Astrocyte of the hippocampus (primary cell): ENCODE data around the gene ARHGAP24.
A peak's percentile ranks its signal among the peaks of the same experiment; 100 is the strongest.
"Not testable (repeated sequence)": the region's sequence is repeated elsewhere in the genome, so short reads cannot be mapped to it uniquely, and the experiment has no call there.

Experiments used
- DNase-seq: peaks from one replicate; pipeline ENCODE4 v3.0.0; 2011; ENCODE audit warnings: low read depth, low spot score

The ARHGAP24 gene

DNA sequence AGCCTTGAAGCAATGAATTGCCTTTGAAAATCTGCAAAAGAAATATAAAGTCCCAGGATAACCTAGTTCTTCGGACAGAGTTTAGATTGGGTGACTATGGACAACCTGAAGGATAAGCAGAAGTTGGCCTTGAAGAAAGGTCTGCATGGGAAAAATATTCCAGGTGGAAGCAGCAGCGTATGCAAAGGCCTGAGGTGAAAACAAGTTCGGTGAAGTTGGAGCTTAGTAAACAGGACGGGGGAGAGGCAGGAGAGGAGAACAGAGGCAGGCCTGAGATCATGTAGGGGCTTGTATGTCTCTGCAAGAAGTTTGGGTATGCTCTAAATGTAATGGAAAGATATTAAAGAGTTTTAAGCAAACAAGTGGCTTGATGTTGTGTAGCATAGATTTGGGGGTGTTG is 176.0 kb downstream of the ARHGAP24 start:
- DNase-seq: no peak

DNA sequence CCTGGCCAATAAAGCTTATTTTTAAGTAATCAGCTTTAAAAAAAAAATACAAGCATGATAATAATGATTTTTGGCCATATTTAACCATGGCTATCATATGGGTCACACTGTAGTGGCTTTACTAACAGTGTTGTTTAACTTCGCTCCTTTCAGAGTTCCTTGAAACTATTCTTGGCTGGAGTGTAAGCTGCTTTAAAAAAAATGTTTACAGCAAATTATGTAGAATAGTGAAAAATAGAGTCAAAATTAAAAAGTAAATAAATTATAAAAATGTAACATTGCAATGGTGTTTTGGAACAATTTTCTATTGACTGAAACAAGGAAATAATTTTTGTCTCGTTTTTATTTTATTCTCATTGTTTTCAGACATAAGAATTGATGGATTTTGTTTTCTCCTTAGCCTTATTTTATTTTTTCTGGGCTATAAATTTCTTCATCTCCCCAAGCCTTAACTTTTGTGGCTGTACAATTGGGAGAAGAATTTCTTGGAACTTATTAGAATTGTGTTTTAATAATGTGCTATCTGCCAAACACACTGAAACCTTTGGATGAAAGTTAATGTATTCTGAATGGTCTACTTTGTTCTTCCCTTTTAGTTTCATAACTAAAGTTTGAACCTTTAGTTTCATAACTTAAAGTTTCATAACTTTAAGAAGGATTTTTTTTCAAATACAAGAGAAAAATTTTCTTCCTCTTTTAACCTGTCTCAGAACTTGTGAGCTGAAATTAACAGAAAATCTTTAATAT is 182.0 kb downstream of the ARHGAP24 start:
- DNase-seq: no peak

DNA sequence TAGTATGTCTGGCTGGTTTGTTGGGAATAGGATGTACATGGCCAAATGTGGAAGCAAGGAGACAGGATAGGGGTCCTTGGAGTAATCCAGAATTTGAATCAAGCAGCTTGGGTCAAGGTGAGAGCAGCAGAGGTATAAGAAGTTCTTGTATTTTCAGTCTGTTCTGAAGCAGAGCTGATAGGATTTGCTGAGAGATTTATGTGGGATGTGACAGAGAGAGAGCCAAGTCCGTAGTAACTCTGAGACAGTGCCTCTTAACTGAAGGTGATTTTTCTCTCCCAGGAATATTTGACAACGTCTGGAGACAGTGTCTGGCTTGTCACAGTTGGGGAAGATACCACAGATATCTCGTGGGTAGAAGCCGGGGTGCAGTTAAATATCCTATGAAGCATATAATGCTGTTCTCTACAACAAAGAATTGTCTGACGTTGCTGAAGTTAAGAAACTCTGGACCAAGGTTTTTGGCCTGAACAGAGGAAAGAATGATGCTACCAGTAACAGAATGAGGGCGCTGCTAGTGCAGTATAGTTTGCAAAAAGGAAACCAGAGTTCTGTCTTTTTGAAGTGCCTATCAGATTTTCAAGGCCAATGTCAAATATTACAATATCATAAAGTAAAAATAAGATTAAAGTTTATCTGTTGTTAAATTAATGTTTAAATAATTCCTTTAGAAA is 184.0 kb downstream of the ARHGAP24 start:
- no peak for DNase-seq

DNA sequence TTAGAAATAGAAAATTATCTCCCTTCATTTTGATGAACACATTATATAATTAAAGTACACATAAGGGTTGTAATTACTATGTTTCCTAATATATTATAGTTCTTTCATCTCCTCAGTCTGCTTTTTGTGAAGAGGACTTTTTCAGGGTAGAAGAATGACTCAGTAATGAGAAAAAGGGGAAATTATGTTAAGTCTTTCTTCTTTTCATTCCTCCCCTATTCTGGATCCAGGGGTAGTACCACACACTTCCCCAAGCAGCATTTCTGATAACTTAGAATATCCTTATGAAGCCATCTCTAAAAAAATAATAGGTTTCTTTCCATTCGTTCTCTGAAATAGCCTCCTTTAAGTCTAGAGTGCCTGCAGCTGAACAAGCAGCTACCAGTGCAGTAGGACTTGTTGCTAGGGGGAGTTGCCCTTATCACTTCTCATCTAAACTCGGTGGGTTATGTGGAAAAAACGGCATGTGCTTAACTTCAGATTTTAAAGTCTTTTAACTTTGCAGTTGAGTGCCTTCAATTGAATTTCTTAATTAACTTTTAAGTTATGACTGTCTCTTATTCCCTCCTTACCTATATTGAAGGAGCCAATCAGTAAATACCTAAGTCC is 184.8 kb downstream of the ARHGAP24 start:
- no peak for DNase-seq

GRCh38 chr4:85666625-85667024 is 191.7 kb downstream of the ARHGAP24 start:
- not testable (repeated sequence) for DNase-seq

DNA sequence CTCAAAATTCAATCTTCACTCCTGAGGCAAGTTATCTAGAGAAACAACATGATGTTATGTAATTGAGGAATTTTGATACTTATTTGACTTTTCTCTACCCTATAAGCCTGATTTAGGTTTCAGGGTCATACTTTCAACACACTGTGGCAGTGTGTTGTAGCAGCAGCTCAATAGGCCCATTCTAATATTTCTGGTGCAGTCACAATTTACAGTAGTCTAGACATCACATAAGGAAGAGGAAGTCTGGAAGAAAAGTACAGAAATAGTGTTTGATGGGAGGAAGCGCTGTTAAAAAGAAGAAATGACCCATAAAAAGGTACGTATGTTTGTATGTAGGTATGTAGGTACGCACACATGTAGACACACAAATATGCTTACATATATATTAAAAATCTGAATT is 194.3 kb downstream of the ARHGAP24 start:
- DNase-seq: no peak

DNA sequence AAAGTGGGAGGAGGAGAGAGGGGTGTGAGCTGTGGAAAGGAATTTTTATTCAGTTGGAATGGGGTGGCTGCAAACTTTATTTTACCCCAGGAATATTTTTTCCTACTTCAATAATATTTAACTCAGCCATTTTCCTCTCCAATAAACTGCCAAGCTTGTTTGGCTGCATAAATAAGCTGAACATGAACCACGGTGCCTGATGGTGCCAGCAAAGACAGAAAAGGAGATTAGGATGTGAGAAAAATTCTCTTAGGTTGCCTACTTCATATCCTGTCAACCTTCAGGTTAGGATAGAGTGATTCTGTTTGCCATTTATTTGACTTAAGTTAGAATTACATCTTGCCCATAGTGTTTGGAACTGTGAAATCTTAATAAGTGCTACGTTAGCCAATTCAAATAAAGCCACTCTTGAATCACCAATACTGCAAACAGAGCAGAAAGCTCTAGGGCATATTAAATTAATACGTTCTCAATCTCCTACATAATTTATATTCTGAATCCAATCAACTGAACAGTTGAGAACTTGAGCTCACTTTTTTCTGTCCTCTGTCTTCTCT is 195.1 kb downstream of the ARHGAP24 start:
- DNase-seq: no peak

DNA sequence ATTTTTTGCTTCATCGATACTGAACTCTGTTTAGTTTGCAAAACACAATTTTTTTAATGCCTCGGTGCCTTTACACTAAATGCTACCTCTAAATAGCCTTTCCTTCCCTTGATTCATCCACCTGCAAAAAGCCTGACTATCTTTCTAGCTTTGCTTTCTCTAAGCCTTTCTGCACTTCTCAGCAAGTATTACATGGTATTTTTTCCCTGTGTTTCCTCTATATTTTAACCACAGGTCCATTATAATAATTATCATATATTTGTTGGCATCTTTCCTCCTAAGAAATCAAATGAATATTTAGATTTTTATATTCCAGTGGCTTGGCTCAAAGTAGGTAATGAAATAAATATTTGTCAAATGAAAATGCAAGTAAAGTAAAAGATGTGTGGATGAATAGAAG is 196.2 kb downstream of the ARHGAP24 start:
- DNase-seq: no peak

GRCh38 chr4:85672116-85672515 is 197.2 kb downstream of the ARHGAP24 start:
- DNase-seq: no peak

DNA sequence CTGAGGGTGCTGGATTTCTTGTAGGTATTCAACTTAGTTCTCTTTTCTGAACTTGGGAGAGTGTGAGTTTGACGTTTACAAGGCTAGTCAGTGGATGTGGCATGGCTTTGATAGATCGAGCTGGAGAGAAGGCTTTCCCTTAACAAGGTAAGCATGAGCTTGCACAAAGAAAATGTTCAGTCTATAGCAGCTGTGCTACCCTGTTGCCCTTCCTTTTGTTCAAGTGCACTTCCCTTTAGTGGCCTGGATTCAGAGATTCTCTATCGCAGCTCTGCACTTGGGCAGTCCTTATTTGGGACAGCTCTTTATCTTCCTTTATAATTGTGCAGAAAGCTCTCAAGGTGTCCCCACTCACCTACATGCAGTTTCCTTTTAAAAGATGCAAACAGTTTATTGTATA is 198.0 kb downstream of the ARHGAP24 start:
- no peak for DNase-seq

- DNase-seq: no peak
Observed at GRCh38 chr4:85673540-85673939, 198.6 kb downstream of the ARHGAP24 start.

- no peak for DNase-seq
Observed at GRCh38 chr4:85675076-85676049, 200.4 kb downstream of the ARHGAP24 start.

DNA sequence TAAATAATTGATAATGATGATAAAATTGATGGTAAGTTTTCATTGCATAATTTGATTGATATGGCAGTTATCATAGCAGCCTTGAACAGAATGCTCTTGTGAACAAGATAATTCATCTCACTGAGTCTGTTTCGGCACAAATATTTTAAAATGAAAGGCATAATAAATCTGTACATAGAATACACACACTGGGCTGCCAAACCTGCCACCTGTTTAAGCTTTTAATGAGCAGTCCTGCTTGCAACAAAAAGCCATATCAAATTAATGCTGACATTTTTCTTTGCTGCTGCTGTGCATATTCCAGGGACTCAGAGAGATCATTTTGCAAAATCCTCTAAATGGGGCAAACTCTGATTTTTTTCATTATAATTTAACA is 201.1 kb downstream of the ARHGAP24 start:
- no peak for DNase-seq

GRCh38 chr4:85676850-85677590 is 202.1 kb downstream of the ARHGAP24 start:
- peak; percentile 40 for DNase-seq

DNA sequence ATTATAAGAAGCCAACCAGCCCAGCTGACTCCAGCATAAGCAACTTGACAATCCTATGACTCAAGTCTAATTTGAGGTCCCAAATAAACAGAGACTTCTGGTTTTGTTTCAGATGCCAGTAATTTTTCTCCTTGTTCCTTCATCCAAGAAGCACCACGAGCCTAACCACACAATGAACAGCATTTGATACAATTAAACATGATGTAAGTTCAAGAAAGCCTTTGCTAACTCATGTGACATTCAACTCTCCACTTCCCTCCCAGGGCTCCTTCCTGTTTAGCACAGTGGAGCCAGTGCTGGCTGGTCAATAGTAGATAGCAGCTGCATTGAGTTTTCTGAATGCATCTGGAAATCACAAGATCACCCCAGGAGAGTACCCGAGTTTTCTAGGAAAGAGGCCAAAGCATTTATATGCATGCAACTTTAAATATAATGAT is 206.3 kb downstream of the ARHGAP24 start:
- DNase-seq: peak; percentile 94

- no peak for DNase-seq
Observed at GRCh38 chr4:85681921-85682320, 207.0 kb downstream of the ARHGAP24 start.

DNA sequence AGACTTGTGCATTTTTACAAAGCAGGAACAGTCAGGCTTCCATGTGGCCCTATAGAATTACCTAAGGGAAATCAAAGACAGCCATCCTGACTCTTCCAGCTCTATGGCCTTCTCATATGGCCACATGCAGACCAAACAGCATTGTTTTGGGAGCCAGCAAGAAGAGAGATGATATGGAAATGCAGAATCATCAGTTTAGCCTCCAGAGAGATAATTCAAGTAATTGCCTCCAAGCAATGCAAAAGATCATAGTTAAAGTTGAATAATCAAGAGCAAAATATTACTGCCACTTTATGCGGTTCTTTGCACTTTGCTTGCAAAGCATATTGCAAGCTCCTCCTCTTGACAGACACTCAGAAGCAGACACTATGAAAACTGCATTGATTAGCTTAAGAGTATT is 207.4 kb downstream of the ARHGAP24 start:
- no peak for DNase-seq

DNA sequence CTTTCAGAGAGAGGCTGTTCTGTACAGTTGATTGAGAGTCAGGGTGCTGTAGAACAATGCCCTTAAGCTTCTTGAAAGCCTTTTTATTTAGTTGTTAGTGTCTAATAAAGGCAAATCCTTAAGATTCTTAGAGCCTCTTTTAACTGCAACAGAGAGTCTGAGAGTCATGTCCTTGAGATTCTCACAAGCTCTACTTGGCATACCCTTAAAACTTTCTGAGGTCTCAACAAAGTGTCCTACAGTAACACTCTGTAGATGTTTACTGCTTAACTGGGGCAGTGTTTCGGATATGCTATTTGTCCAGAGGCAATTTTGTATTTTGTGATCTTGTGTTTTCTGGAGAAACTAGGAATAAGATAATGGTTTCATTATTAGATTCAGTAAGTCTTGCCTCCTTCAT is 209.7 kb downstream of the ARHGAP24 start:
- DNase-seq: no peak

DNA sequence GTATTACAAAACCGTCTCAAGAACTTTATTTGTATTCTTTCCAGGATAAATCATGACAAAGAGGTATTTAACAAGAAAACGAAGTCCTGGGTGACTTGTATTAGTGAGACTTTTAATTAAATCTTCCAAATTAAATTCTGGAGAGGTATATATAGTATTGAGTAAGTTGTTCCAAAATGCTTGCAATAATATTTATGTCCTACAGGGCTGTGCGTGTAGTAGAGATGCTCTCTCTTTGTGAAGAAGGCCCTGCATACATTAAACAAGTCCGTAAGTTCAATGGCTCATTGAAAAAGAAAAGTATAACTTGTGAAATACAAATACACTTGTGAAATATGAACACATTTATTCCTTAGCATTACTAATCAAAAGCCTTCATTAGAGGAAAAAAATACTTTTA is 211.4 kb downstream of the ARHGAP24 start:
- DNase-seq: no peak

DNA sequence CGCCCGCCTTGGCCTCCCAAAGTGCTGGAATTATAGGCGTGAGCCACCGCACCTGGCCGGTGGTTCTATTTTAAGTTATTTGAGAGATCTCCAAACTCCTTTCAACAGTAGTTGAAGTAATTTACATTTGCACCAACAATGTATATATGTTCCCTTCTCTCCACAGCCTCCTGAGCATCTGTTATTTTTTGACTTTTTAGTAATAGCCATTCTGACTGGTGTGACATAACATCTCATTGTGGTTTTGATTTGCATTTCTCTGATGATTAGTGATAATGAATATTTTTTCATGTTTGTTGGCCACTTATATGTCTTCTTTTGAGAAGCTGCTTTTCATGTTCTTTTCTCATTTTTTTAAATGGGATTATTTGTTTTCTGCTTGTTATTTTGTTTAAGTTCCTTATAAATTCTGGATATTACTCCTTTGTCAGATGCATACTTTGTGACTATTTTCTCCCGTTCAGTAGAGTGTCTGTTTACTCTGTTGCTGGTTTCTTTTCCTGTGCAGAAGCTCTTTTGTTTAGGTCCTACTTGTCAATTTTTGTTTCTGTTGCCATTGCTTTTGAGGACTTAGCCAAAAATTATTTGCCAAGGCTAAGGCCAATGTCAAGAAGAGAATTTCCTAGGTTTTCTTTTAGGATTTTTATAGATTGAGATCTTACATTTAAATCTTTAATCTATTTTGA is 213.2 kb downstream of the ARHGAP24 start:
- DNase-seq: no peak
